D721Med (cell line): ENCODE results near the gene TAGLN2.

Source experiments
- DNase-seq: peaks from one replicate; pipeline ENCODE4 v3.0.0; 2011; ENCODE audit warnings: low spot score; ENCODE audit not compliant: insufficient read length
- FAIRE-seq: peaks from 2 replicates; lab custom pipeline; 2011; peaks lifted over from hg19 to GRCh38; lab: Jason Lieb, UNC
- TF ChIP-seq, protein P1 (sequence below): IDR thresholded peaks from 2 replicates; pipeline ENCODE4 v1.5.1; 2012; ENCODE audit warnings: mild to moderate bottlenecking, control low read depth; ENCODE audit not compliant: insufficient read depth; ENCODE audit errors: missing control alignments

The TAGLN2 gene

DNA sequence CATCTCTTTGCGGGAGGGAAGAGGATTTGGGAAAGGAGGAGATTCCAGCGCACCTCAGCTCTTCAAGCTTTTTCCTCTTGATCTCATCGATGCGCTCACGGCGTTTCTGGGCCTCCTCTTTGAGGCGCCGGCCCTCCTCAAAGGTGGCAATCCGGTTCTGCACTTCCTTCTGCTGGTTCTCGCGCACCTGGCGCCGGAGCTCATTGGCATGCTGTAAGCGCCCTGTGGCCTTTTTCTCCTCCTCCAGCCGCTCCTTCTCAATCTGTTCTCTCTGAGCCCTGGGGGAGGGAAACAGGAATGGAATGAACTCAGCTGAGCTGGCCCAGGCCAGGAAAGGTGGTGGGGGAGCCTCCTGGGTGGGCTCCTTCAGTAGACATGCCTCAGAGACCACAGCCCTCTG is 52.4 kb downstream of the TAGLN2 start:
- DNase-seq: no peak
- TF ChIP-seq, protein P1, sequence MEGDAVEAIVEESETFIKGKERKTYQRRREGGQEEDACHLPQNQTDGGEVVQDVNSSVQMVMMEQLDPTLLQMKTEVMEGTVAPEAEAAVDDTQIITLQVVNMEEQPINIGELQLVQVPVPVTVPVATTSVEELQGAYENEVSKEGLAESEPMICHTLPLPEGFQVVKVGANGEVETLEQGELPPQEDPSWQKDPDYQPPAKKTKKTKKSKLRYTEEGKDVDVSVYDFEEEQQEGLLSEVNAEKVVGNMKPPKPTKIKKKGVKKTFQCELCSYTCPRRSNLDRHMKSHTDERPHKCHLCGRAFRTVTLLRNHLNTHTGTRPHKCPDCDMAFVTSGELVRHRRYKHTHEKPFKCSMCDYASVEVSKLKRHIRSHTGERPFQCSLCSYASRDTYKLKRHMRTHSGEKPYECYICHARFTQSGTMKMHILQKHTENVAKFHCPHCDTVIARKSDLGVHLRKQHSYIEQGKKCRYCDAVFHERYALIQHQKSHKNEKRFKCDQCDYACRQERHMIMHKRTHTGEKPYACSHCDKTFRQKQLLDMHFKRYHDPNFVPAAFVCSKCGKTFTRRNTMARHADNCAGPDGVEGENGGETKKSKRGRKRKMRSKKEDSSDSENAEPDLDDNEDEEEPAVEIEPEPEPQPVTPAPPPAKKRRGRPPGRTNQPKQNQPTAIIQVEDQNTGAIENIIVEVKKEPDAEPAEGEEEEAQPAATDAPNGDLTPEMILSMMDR: no peak
- FAIRE-seq: no peak

DNA sequence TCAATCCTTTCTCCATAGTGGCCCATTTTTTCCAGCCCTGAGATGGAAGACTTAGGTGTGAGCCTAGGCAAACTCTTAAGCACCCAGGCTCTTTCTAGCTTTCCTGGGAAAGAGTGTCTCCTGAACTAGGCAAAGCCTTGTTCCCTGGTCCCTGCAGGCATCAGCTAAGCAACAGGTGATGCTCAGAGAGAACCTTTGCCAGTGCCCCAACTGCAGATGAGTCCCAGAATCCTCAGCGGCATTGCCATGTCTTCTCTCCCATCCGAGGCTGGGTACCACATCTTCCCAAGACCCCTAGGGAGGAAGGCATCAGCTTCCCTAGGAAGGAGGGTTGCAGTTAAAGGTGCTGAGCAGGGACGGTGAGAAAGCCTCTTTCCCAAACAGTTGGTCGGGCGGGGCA is 54.6 kb downstream of the TAGLN2 start:
- DNase-seq (no peak), FAIRE-seq (no peak)
- TF ChIP-seq, protein P1: no peak

DNA sequence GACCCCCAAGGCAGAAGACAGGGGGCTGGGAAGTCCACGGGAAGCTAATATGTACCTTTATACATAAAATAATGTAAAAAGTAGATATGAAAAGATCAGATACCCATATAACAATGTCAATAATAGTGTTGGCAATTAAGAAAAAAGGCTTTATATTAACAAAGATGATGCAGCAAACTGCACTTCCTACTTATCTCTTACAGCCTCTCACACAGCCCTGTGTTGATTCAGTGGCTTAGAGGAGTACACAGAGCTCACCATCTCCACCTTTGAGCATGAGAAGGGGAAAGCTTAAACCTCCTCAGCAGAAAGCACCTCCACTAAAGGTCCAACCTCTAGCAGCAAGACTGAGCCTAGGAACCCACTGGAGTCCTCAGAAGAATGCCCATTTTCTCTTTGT is 55.7 kb downstream of the TAGLN2 start:
- FAIRE-seq: no peak
- DNase-seq: no peak
- TF ChIP-seq, protein P1: no peak

DNA sequence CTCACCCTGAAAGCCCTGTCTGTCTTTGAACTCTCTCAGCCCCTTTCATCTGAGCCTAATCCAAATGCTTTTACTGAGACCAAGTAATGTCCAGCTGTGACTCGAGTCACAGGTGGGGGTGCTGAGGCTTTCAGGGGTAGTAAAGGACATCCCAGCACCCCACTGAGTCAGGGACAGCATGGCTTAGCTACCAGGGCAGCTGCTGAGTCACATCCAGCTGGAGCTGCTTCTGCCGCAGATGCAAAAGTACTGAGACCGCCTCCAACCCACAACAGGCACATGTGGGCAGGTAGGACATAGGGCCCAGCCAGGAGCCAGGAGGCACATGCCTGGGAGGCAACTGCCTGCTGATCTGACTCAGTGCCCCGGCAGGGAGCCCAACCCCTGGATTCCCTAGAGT is 56.1 kb downstream of the TAGLN2 start:
- no peak for DNase-seq
- TF ChIP-seq, protein P1: no peak
- FAIRE-seq: no peak

DNA sequence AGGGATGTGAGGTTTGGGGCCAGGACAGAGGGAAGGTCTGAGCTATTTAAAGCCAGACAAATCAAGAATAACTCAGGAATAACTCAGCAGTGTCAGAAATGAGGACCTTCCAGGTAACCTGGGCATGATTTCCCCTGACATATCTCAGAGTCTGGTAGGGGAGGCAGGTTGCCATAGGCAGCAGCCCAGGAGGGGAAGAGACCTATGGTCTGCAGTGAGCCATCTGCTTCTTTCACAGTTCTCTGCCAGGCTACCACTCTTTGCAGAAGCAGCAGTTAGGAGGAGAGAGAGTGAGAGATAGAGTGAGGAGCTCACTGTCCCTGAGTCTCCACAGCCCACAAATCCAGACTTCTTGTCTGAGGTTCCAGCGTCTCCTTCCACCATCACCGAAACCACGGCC is 56.5 kb downstream of the TAGLN2 start:
- FAIRE-seq: no peak
- TF ChIP-seq, protein P1: no peak
- no peak for DNase-seq
